B cell (primary cell): ENCODE data around the gene VSTM2B. TPM values are rescaled to one million over a fixed set of nuclear protein-coding genes. Genes with fewer than 3 reads are reported as not detected.

Experiments
- ATAC-seq: fragments of 200-7000 bp; cut with Tn5 transposase; one replicate; pipeline ENCODE4 v1.10.0; 2021; ENCODE audit warnings: low read depth, mild to moderate bottlenecking, moderate number of reproducible peaks, moderate library complexity
- CTCF ChIA-PET: fragments of 350-600 bp; sonication (Branson Sonifier 250); formaldehyde crosslinking; loops from one replicate; lab custom pipeline; 2021; ENCODE audit warnings: antibody characterized with exemption, inconsistent platforms; lab: Charles Lee
- POLR2A ChIA-PET: fragments of 350-600 bp; sonication (Branson Sonifier 250); formaldehyde crosslinking; loops from one replicate; lab custom pipeline; 2021; ENCODE audit warnings: antibody characterized with exemption; lab: Charles Lee
- DNase-seq: peaks from one replicate; pipeline ENCODE4 v3.0.0; 2013
- H2AFZ ChIP-seq: 2 replicates; pipeline ENCODE4 v1.6.1; 2012; ENCODE audit warnings: mild to moderate bottlenecking, low read depth, low read length; ENCODE audit not compliant: insufficient read depth, poor library complexity, severe bottlenecking
- H3K27ac ChIP-seq, 2 donors: 1 replicate in 1 of 2; 2 replicates in 1 of 2; pipeline ENCODE4 v1.5.1; 2012 to 2013; ENCODE audit warnings: low read length in 2 of 2, mild to moderate bottlenecking in 2 of 2, moderate library complexity in 1 of 2
- H3K27me3 ChIP-seq, 4 experiments: fragments of 200-600 bp in 1 of 4; sonication (generic) in 1 of 4; replicated peaks in 1 of 4; 1 replicate in 2 of 4; 2 replicates in 2 of 4; pipeline versions ENCODE4 v1.6.1 to v1.7.0; 2013 to 2016; ENCODE audit warnings: low read length in 3 of 4, mild to moderate bottlenecking in 2 of 4, mixed read lengths in 1 of 4, moderate library complexity in 1 of 4; ENCODE audit not compliant: insufficient read depth in 4 of 4, control insufficient read depth in 3 of 4; ENCODE audit errors: control extremely low read depth in 1 of 4
- H3K36me3 ChIP-seq, 2 experiments: replicated peaks in 1 of 2; 1 replicate in 1 of 2; 2 replicates in 1 of 2; pipeline versions ENCODE4 v1.6.1 to v1.7.1; 2013; ENCODE audit warnings: low read length in 1 of 2; ENCODE audit not compliant: insufficient read depth in 2 of 2, control insufficient read depth in 1 of 2; ENCODE audit errors: control extremely low read depth in 1 of 2, extremely low read depth in 1 of 2
- H3K4me1 ChIP-seq, 2 donors: fragments of 200-600 bp in 1 of 2; sonication (generic) in 1 of 2; 1 replicate in 1 of 2; 2 replicates in 1 of 2; pipeline versions ENCODE4 v1.5.1 to v1.6.1; 2013 to 2017; ENCODE audit warnings: low read length in 2 of 2; ENCODE audit not compliant: control insufficient read depth in 2 of 2, insufficient read depth in 2 of 2
- H3K4me2 ChIP-seq: replicated peaks from 2 replicates; pipeline ENCODE3; 2012; ENCODE audit warnings: mild to moderate bottlenecking, low read depth, low read length; ENCODE audit not compliant: poor library complexity, severe bottlenecking
- H3K4me3 ChIP-seq, 5 experiments: fragments of 200-600 bp in 1 of 5; sonication (generic) in 1 of 5; 1 replicate in 3 of 5; 2 replicates in 2 of 5; pipeline versions ENCODE4 v1.5.1 to v1.7.0; 2011 to 2016; ENCODE audit warnings: low read length in 4 of 5, mild to moderate bottlenecking in 4 of 5, low read depth in 2 of 5, control low read depth in 1 of 5, moderate library complexity in 1 of 5; ENCODE audit not compliant: insufficient read depth in 1 of 5; ENCODE audit errors: control extremely low read depth in 1 of 5, extremely low read depth in 1 of 5
- H3K79me2 ChIP-seq: fragments of 200-600 bp; sonication (generic); one replicate; pipeline ENCODE4 v1.6.0; 2016; ENCODE audit warnings: low read length; ENCODE audit not compliant: control insufficient read depth, insufficient read depth
- H3K9ac ChIP-seq: fragments of 200-600 bp; sonication (generic); 2 replicates; pipeline ENCODE4 v1.6.1; 2017; ENCODE audit warnings: mild to moderate bottlenecking, low read length, moderate library complexity
- H3K9me3 ChIP-seq, 3 donors: one replicate each; pipeline versions ENCODE4 v1.6.1 to v1.7.1; 2013; ENCODE audit warnings: low read length in 2 of 3; ENCODE audit not compliant: control insufficient read depth in 2 of 3, insufficient read depth in 1 of 3; ENCODE audit errors: control extremely low read depth in 1 of 3
- H4K20me1 ChIP-seq: 2 replicates; pipeline ENCODE4 v1.6.0; 2012; ENCODE audit warnings: mild to moderate bottlenecking, low read length; ENCODE audit not compliant: insufficient read depth, control insufficient read depth, poor library complexity, severe bottlenecking
- H3K27ac Mint-ChIP-seq: one replicate; pipeline ENCODE4 v1.8.0; 2021; ENCODE audit warnings: mixed read lengths
- H3K27me3 Mint-ChIP-seq: one replicate; pipeline ENCODE4 v1.8.0; 2021; ENCODE audit warnings: mixed read lengths
- H3K4me1 Mint-ChIP-seq: one replicate; pipeline ENCODE4 v1.8.0; 2021; ENCODE audit warnings: mixed read lengths
- H3K4me3 Mint-ChIP-seq: one replicate; pipeline ENCODE4 v1.8.0; 2021; ENCODE audit warnings: mixed read lengths
- H3K9me3 Mint-ChIP-seq: one replicate; pipeline ENCODE4 v1.8.0; 2022; ENCODE audit warnings: mixed read lengths; ENCODE audit not compliant: insufficient read depth
- CTCF ChIP-seq: fragments of 200-600 bp; IDR thresholded peaks from one replicate; pipeline ENCODE4 v1.8.0; 2022; ENCODE audit warnings: antibody characterized with exemption, mild to moderate bottlenecking
- EZH2 ChIP-seq: IDR thresholded peaks from 2 replicates; pipeline ENCODE4 v1.6.1; 2012; ENCODE audit warnings: borderline replicate concordance, low read depth, mild to moderate bottlenecking, moderate library complexity, low read length; ENCODE audit not compliant: insufficient read depth, poor library complexity, severe bottlenecking
- WGBS: methylation state at CpG from one replicate; pipeline ENCODE4 v1.1.5; 2013; ENCODE audit warnings: missing lambda C conversion rate; ENCODE audit not compliant: insufficient coverage; 5-methylcytosine and 5-hydroxymethylcytosine counted together
- intact Hi-C: fragments of 100-400 bp; cut with micrococcal nuclease; formaldehyde crosslinking; loops from one replicate; pipeline ENCODE4 v1.10.0; 2022
- polyA plus RNA-seq: library from polyadenylated mRNA; depleted of rRNA; stranded (reverse); fragments of >200 nt; gene quantifications from 2 replicates; pipeline ENCODE4 v1.2.3, GENCODE V29; 2012
- total RNA-seq, 2 donors: library from RNA; stranded (reverse); fragments of 120-200 nt in 1 of 2; gene quantifications; 1 replicate in 1 of 2; 2 replicates in 1 of 2; pipeline versions ENCODE4 v1.2.3 to v1.2.4, GENCODE V29; 2013 to 2022

The VSTM2B gene
- total and polyA plus RNA-seq, 2 donors (not counting 1 experiment from before 2014, with no cell fraction given): not detected

DNA sequence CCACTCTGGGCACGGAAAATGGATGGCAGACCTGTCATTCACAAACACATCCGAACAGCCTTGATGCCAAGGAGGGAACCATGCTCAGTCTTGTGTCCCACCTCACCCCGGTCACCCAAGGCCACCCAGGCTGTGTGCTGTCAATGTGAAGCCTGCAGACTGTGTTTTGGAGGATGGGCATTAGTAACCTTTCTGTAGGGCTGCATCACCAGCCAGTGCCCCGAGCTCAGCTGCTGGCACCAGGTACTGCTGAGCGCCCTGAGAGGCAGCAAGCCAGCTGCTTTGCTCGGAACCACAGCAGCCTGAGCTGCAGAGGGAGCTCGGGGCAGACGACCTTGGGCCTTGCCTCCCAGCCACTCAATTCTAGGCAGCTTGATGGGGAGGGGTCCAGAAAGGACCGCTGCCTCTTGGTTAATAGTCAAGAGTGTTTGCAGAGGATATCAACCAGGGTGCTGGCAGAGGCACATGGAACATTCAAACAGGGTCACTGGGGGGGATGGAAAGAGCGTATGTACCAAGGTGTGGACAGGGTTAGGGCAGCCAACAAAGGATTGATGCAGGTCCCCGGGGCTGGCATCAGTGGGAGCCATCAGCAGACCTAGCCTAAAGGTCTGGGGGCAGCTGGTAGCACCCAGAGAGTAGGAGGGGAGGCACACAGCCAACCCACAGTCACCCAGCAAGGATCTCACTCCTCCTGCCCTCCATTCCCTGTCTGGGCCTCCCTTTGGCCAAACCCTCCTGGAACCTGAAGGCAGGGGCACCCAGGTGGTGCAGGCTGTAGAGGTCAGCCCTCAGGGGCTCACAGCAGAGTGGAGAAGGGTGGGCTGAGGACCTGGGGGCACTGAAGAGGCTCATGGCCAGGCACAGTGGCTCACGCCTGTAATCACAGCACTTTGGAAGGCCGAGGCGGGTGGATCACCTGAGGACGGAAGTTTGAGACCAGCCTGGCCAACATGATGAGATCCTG, 8.1 kb downstream of the VSTM2B start:
- TF ChIP-seq EZH2 (no peak), CTCF (no peak)
- H3K27me3 ChIP-seq: peaks cover 0 to 43% (median 5%) of the 10 kb centered on the region in 4 experiments
- intact Hi-C loops: no loop called here
- 82% methylated on average over 14 of the region's 15 CpGs for WGBS
- Mint-ChIP-seq H3K4me3 (no peak overlapping the region), H3K9me3 (no peaks in the 10 kb centered on the region), H3K4me1 (peaks cover 5% of the 10 kb centered on the region), H3K27ac (no peak overlapping the region), H3K27me3 (peaks cover 36% of the 10 kb centered on the region)
- POLR2A ChIA-PET: no interaction called here
- H3K4me2 ChIP-seq: no peak overlapping the region
- CTCF ChIA-PET: no interaction called here
- H4K20me1 ChIP-seq: no peaks in the 10 kb centered on the region
- H3K27ac ChIP-seq: no peak overlapping the region
- H3K4me1 ChIP-seq: peaks cover 6 to 8% of the 10 kb centered on the region in 2 donors
- H3K9ac ChIP-seq: no peak overlapping the region
- DNase-seq: no peak
- H3K79me2 ChIP-seq: no peaks in the 10 kb centered on the region
- ATAC-seq: no peak
- H2AFZ ChIP-seq: no peak overlapping the region
- H3K36me3 ChIP-seq: no peaks in the 10 kb centered on the region
- peaks cover 0 to 34% (median 0%) of the 10 kb centered on the region in 3 donors for H3K9me3 ChIP-seq
- H3K4me3 ChIP-seq: no peak overlapping the region
